ENCODE results near the gene MAVS.
"Not testable (repeated sequence)": the region's sequence is repeated elsewhere in the genome, so short reads cannot be mapped to it uniquely, and the experiment has no call there.

The MAVS gene

DNA sequence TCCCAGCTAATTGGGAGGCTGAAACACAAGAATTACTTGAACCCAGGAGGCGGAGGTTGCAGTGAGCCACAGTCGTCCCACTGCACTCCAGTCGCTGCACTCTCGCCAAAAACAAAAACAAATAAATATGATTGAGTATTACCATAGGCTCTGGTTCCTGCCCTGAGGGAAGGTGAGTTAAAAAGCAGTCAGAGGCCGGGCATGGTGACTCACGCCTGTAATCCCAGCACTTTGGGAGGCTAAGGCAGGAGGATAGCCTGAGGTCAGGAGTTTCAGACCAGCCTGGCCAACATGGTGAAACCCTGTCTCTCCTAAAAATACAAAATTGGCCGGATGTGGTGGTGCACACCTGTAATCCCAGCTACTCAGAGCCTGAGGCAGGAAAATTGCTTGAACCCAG, 6.4 kb upstream of the MAVS start:
- intact Hi-C loops (cut with DNase I); DNase-seq: not testable (repeated sequence)

- DNase-seq, result no peak
- intact Hi-C loops (cut with DNase I), result no loop called here
These were observed 4.2 kb upstream of the MAVS start for GRCh38 chr20:3842348-3842930.

DNA sequence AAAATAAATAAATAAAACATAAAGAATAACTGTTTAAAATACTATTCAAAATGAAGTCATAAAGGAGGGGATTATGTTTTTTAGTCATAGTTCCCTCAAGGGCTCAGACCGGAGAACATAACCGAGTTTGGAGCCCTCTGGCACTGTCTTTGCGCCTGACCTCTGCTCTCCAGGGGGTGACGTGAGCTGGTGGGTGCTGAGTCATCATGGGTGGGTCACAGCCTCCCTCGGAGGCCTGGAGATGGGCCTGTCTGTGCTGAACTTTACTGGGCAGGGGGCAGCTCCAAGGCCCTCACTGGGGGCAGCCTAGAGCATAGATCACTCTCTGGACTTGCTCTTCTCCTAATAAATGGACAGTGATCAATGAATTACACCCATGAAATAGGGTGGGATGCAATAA, 3.1 kb upstream of the MAVS start:
- intact Hi-C loops (cut with DNase I), result no loop called here
- DNase-seq, result no peak

DNA sequence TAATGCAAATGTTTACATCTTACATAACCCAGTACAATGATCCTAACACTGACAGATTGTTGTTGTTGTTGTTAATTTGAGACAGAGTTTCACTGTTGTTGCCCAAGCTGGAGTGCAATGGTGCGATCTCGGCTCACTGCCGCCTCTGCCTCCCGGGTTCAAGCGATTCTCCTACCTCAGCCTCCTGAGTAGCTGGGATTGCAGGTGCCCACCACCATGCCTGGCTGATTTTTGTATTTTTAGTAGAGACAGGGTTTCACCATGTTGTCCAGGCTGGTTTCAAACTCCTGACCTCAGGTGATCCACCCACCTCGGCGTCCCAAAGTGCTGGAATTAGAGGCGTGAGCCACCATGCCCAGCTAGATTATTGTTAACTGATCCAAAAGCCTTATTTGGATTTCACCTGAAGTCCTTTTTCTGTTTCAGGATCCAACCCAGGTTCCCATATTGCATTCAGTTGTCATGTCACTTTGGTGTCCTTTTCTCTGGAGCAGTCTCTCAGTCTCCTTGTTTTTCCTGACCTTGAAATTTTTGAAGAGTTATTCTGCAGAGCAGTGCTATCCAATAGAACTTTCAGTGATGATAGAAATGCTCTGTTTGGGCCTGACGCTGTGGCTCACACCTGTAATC, 2.5 kb upstream of the MAVS start:
- intact Hi-C loops (cut with DNase I); DNase-seq: not testable (repeated sequence)

- intact Hi-C loops (cut with DNase I), result no loop called here
- DNase-seq, result peak in 11 of 42 donors; percentile 9 to 57 (median 41)
These were observed 275 bp upstream of the MAVS start for GRCh38 chr20:3846378-3846739.

DNA sequence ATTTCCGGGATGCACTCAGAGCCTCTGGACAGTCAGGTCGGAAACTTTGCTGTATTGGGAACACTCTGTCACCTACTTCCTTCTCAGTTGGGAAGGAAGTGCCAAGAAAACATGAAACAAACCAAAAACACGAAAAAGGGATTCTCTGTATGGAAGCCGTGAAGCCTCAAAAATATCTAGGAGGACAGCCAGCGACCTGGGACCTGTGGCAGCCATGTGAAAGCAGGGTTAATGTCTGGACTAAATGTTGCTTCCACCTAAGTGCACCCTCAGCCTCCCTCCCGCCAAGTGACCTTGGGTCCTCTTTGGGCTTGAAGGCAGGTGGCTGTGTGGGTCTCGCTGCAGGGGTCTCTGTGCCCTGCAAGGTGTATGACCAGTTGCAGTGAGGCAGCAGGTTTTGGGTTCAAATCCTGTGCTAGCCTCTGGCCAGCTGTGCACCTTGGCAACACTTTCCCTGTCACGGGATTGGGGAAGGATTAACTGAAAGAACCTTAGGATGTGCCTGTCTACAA, 851 bp downstream of the MAVS start:
- intact Hi-C loops (cut with DNase I), result no loop called here
- DNase-seq, result peak in 4 of 42 donors; percentile 14 to 47 (median 20)

- intact Hi-C loops (cut with DNase I), result no loop called here
- DNase-seq, result no peak
These were observed 1.9 kb downstream of the MAVS start for GRCh38 chr20:3848565-3848964.

DNA sequence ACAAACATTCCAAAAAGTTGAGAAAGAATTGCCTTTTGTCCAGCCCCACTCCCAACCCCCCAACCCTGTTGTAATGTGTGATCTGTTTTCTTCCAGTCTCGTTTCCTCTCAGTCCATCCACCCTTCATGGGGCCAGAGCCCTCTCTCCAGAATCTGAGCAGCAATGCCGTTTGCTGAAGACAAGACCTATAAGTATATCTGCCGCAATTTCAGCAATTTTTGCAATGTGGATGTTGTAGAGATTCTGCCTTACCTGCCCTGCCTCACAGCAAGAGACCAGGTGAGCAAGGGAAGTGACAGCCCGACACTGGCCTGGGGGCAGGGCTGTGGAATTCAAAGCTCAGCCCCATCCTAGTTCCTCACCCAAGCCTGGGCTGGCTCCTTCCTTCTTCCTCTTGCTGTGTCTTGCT, 7.8 kb downstream of the MAVS start:
- intact Hi-C loops (cut with DNase I), result no loop called here
- no peak for DNase-seq

- no peak for DNase-seq
- intact Hi-C loops (cut with DNase I), result no loop called here
These were observed 10.8 kb downstream of the MAVS start for GRCh38 chr20:3857405-3857804.

GRCh38 chr20:3858689-3859088, 12.1 kb downstream of the MAVS start:
- no peak for DNase-seq
- intact Hi-C loops (cut with DNase I), result no loop called here

DNA sequence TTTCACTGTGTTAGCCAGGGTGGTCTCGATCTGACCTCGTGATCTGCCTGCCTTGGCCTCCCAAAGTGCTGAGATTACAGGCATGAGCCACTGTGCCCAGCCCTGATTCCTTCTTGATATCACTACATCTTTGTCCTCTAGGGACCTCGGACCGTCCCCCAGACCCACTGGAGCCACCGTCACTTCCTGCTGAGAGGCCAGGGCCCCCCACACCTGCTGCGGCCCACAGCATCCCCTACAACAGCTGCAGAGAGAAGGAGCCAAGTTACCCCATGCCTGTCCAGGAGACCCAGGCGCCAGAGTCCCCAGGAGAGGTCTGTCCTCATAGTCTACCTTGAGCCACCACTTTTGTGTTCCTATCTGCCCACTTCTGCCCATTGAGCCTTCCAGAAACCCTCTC, 14.6 kb downstream of the MAVS start:
- intact Hi-C loops (cut with DNase I), result no loop called here
- DNase-seq, result no peak

GRCh38 chr20:3862333-3862732, 15.7 kb downstream of the MAVS start:
- no peak for DNase-seq
- intact Hi-C loops (cut with DNase I), result no loop called here

DNA sequence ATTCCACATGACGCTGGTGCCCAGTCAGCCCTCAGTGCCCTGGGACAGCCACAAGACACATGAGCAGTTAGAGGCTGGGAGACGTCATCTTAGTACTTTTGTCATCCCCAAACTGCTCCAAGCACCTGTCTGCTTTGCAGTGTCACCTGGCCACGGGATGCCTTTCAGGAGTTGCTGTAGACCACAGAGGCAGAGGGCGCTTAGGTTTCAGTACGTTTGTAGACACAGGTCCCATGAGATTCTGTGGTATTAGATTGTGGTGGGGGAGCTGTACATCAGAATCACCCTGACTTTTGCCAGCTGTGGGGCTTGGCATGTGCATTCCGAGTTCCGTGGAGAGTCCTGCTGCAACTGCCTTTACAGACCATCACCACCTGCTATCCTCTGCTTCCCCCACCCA, 16.7 kb downstream of the MAVS start:
- intact Hi-C loops (cut with DNase I), result no loop called here
- no peak for DNase-seq

DNA sequence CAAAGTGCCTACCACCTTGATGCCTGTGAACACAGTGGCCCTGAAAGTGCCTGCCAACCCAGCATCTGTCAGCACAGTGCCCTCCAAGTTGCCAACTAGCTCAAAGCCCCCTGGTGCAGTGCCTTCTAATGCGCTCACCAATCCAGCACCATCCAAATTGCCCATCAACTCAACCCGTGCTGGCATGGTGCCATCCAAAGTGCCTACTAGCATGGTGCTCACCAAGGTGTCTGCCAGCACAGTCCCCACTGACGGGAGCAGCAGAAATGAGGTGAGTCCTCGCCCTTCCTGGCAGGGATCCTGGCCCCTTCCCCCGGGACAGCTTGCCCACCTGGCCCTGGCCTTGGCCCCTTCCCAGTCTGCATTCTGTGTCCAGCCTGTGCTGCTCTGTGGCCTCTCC, 17.9 kb downstream of the MAVS start:
- intact Hi-C loops (cut with DNase I), result no loop called here
- DNase-seq, result no peak

DNA sequence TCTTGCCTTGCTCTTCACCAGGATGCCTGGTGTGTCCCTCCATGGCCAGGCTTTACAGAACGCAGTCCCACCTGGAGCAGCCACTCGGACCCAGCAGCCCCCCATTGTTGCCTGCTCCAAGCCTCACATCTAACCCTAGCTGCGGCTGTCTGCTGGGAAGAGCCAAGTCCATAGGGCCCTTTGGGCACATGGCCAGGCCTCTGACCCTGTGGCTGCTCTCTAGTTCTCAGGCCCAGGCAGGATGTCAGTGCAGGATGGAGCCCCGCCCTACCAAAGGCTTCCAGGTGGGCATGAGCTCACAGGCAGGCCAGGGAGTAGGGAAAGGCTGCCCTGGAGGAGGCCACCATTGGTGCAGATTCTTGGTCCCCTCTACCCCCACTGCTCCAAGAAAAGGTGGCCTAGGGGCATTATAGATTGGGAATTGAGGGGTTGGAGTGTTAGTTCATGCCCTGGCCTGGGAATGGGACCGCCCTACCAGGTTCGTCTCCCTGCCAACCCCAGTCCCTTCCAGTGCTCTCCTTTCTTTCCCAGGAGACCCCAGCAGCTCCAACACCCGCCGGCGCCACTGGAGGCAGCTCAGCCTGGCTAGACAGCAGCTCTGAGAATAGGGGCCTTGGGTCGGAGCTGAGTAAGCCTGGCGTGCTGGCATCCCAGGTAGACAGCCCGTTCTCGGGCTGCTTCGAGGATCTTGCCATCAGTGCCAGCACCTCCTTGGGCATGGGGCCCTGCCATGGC, 18.7 kb downstream of the MAVS start:
- intact Hi-C loops (cut with DNase I), result no loop called here
- no peak for DNase-seq

DNA sequence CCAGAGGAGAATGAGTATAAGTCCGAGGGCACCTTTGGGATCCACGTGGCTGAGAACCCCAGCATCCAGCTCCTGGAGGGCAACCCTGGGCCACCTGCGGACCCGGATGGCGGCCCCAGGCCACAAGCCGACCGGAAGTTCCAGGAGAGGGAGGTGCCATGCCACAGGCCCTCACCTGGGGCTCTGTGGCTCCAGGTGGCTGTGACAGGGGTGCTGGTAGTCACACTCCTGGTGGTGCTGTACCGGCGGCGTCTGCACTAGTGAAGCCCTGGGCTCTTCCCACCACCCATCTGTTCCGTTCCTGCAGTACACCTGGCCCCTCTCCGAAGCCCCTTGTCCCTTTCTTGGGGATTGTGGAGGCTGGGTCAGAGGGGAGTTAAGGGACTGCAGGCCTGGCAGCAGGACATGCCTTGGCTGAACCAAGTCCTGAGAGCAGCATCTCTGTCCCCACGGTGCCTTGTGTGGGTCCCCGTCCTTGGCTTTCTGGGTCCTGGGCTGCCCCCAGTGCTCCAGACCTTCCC, 19.3 kb downstream of the MAVS start:
- DNase-seq, result no peak
- intact Hi-C loops (cut with DNase I), result no loop called here

DNA sequence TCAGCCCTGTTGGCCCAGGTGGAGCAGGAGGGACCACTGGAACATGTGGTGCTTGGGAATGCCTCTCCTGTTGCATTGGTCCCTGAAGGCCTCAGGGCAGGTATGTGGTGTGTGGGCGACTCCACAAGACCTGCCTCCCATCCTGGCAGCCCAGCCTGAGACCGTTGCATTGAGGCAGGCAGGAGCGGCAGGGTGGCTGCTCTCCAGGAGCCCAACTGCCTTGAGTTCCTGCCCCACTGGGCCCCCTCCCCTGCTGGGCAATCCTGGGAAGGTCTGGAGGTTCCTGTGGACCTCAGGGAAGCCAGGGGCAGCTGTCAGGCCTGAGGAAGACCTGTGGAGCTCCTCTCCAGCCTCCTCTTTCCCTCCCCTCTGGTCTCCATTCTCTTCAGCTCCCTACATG, 19.8 kb downstream of the MAVS start:
- DNase-seq, result no peak
- intact Hi-C loops (cut with DNase I), result no loop called here

DNA sequence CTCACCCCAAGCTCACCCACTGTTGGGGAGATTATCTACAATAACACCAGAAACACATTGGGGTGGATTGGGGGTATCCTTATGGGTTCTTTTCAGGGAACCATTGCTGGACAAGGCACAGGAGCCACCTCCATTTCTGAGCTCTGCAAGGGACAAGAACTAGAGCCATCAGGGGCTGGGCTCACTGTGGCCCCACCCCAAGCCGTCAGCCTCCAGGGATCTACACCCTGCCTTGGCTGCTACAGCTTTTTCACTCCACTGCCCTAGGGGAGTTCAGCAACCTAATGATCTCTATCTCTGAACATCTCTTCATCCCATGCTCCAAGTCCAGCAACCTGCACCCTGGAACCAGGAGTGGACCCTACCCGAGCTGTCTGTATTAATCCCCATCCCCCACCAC, 21.2 kb downstream of the MAVS start:
- DNase-seq, result no peak
- intact Hi-C loops (cut with DNase I), result no loop called here

- peak in 15 of 42 donors; percentile 5 to 64 (median 29) for DNase-seq
- intact Hi-C loops (cut with DNase I), result no loop called here
These were observed 23.4 kb downstream of the MAVS start for GRCh38 chr20:3869839-3870634.

Measured in head of caudate nucleus (tissue), 42 donors.